Hematopoietic multipotent progenitor cell treated with erythropoietin and hydrocortisone succinate and interleukin-3 and kit ligand, for 4 days (in vitro differentiated cells): ENCODE data around the gene ZFAND3.

Experiments used
- DNase-seq: peaks from one replicate; pipeline ENCODE4 v3.0.0-alpha.2; 2015

The ZFAND3 gene

GRCh38 chr6:37798436-37799262 lies 20.9 kb upstream of the ZFAND3 start:
- DNase-seq, result no peak

- DNase-seq, result no peak
These were observed 20.3 kb upstream of the ZFAND3 start for GRCh38 chr6:37799263-37799644.

- DNase-seq, result no peak
These were observed 18.6 kb upstream of the ZFAND3 start for GRCh38 chr6:37800703-37801604.

GRCh38 chr6:37801605-37801940 lies 18.0 kb upstream of the ZFAND3 start:
- DNase-seq, result no peak

GRCh38 chr6:37802810-37803209 lies 16.7 kb upstream of the ZFAND3 start:
- DNase-seq, result peak; percentile 62

- no peak for DNase-seq
These were observed 14.9 kb upstream of the ZFAND3 start for GRCh38 chr6:37804586-37804985.

- no peak for DNase-seq
These were observed 13.3 kb upstream of the ZFAND3 start for GRCh38 chr6:37806213-37806612.

- no peak for DNase-seq
These were observed 11.9 kb upstream of the ZFAND3 start for GRCh38 chr6:37807656-37808055.

GRCh38 chr6:37809197-37809543 lies 10.4 kb upstream of the ZFAND3 start:
- no peak for DNase-seq

- no peak for DNase-seq
These were observed 6.7 kb upstream of the ZFAND3 start for GRCh38 chr6:37812841-37813240.

- no peak for DNase-seq
These were observed 5.2 kb upstream of the ZFAND3 start for GRCh38 chr6:37814374-37814773.

- no peak for DNase-seq
These were observed 2.7 kb upstream of the ZFAND3 start for GRCh38 chr6:37816599-37817375.

GRCh38 chr6:37818536-37819176 lies 871 bp upstream of the ZFAND3 start:
- peak; percentile 99 for DNase-seq

- DNase-seq, result peak; percentile 84
These were observed 533 bp downstream of the ZFAND3 start for GRCh38 chr6:37819802-37820717.

- peak; percentile 36 for DNase-seq
These were observed 1.2 kb downstream of the ZFAND3 start for GRCh38 chr6:37820718-37821079.

- DNase-seq, result no peak
These were observed 1.9 kb downstream of the ZFAND3 start for GRCh38 chr6:37821446-37821845.

- DNase-seq, result peak; percentile 82
These were observed 3.5 kb downstream of the ZFAND3 start for GRCh38 chr6:37822851-37823682.

GRCh38 chr6:37824170-37824569 lies 4.6 kb downstream of the ZFAND3 start:
- DNase-seq, result no peak

GRCh38 chr6:37826188-37826587 lies 6.7 kb downstream of the ZFAND3 start:
- no peak for DNase-seq

- DNase-seq, result no peak
These were observed 7.5 kb downstream of the ZFAND3 start for GRCh38 chr6:37826993-37827392.
